ENCODE results near the gene OR2T2. TPM values are rescaled to one million over a fixed set of nuclear protein-coding genes. Genes with fewer than 3 reads are reported as not detected.

Gene OR2T2
- total RNA-seq, 6 experiments from 2014 or later: not detected

Other genes starting within 250 kb of the OR2T2 start
- not detected for gene OR2M3, start 248.4 kb upstream of the OR2T2 start, total RNA-seq
- gene OR2M4, start 214.2 kb upstream of the OR2T2 start, total RNA-seq: not detected
- gene OR2T33, start 167.7 kb upstream of the OR2T2 start, total RNA-seq: not detected
- not detected for gene OR2T12, start 142.2 kb upstream of the OR2T2 start, total RNA-seq
- gene OR2M7, start 121.1 kb upstream of the OR2T2 start, total RNA-seq: not detected
- gene OR14C36, start 96.9 kb upstream of the OR2T2 start, total RNA-seq: not detected
- gene OR2T4, start 84.0 kb upstream of the OR2T2 start, total RNA-seq: not detected
- gene OR2T6, start 69.9 kb upstream of the OR2T2 start, total RNA-seq: not detected
- gene OR2T1, start 42.6 kb upstream of the OR2T2 start, total RNA-seq: not detected
- not detected for gene OR2T3, start 27.7 kb downstream of the OR2T2 start, total RNA-seq
- gene OR2T5, start 43.0 kb downstream of the OR2T2 start, total RNA-seq: not detected
- not detected for gene OR2G6, start 62.4 kb downstream of the OR2T2 start, total RNA-seq
- gene OR2T29, start 117.1 kb downstream of the OR2T2 start, total RNA-seq: not detected
- not detected for gene OR2T34, start 129.1 kb downstream of the OR2T2 start, total RNA-seq
- gene OR2T10, start 152.1 kb downstream of the OR2T2 start, total RNA-seq: not detected
- not detected for gene OR2T11, start 189.5 kb downstream of the OR2T2 start, total RNA-seq
- not detected for gene OR2T35, start 199.6 kb downstream of the OR2T2 start, total RNA-seq
- gene OR2T27, start 209.9 kb downstream of the OR2T2 start, total RNA-seq: not detected